ENCODE data around the gene LRRTM3. TPM values are rescaled to one million over a fixed set of nuclear protein-coding genes. Genes with fewer than 3 reads are reported as not detected.
A peak's percentile ranks its signal among the peaks of the same experiment; 100 is the strongest.

Gene LRRTM3
- total and polyA plus RNA-seq, 2 experiments from 2014 or later = 0.21 to 0.37 TPM

DNA sequence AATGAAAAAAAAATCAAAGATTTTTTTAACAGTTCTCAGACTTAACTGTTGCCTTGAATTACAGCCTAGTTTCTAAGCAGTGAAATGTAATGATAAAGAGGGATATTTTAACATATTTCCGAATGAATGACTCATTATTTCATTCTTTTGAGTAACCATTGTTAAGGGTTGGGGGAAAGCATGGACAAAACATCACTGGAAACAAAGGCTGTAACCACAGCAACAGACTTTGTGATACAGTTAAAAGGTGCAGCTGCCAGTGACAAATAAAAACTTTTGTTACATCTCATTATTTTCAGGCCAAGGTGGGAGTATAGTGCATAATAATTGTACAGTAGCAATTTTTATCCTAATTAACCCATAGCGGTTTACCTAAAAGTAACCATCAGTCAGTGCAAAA is 172.6 kb downstream of the LRRTM3 start:
- H3K9me2 ChIP-seq (ENCODE audit: insufficient read depth) = no peaks in the 10 kb centered on the region
- H3K4me3 Mint-ChIP-seq = no peak overlapping the region
- H3K4me2 ChIP-seq = peak overlapping the region; percentile 29
- peak; percentile 38; the same call in 1 of the 3 replicates for ATAC-seq
- TF ChIP-seq, protein P1, sequence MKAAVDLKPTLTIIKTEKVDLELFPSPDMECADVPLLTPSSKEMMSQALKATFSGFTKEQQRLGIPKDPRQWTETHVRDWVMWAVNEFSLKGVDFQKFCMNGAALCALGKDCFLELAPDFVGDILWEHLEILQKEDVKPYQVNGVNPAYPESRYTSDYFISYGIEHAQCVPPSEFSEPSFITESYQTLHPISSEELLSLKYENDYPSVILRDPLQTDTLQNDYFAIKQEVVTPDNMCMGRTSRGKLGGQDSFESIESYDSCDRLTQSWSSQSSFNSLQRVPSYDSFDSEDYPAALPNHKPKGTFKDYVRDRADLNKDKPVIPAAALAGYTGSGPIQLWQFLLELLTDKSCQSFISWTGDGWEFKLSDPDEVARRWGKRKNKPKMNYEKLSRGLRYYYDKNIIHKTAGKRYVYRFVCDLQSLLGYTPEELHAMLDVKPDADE (IDR thresholded peaks at IDR 0.05) = no peak
- TF ChIP-seq NANOG (IDR thresholded peaks at IDR 0.05; ENCODE audit: borderline replicate concordance) = no peak
- TF ChIP-seq, protein P2, sequence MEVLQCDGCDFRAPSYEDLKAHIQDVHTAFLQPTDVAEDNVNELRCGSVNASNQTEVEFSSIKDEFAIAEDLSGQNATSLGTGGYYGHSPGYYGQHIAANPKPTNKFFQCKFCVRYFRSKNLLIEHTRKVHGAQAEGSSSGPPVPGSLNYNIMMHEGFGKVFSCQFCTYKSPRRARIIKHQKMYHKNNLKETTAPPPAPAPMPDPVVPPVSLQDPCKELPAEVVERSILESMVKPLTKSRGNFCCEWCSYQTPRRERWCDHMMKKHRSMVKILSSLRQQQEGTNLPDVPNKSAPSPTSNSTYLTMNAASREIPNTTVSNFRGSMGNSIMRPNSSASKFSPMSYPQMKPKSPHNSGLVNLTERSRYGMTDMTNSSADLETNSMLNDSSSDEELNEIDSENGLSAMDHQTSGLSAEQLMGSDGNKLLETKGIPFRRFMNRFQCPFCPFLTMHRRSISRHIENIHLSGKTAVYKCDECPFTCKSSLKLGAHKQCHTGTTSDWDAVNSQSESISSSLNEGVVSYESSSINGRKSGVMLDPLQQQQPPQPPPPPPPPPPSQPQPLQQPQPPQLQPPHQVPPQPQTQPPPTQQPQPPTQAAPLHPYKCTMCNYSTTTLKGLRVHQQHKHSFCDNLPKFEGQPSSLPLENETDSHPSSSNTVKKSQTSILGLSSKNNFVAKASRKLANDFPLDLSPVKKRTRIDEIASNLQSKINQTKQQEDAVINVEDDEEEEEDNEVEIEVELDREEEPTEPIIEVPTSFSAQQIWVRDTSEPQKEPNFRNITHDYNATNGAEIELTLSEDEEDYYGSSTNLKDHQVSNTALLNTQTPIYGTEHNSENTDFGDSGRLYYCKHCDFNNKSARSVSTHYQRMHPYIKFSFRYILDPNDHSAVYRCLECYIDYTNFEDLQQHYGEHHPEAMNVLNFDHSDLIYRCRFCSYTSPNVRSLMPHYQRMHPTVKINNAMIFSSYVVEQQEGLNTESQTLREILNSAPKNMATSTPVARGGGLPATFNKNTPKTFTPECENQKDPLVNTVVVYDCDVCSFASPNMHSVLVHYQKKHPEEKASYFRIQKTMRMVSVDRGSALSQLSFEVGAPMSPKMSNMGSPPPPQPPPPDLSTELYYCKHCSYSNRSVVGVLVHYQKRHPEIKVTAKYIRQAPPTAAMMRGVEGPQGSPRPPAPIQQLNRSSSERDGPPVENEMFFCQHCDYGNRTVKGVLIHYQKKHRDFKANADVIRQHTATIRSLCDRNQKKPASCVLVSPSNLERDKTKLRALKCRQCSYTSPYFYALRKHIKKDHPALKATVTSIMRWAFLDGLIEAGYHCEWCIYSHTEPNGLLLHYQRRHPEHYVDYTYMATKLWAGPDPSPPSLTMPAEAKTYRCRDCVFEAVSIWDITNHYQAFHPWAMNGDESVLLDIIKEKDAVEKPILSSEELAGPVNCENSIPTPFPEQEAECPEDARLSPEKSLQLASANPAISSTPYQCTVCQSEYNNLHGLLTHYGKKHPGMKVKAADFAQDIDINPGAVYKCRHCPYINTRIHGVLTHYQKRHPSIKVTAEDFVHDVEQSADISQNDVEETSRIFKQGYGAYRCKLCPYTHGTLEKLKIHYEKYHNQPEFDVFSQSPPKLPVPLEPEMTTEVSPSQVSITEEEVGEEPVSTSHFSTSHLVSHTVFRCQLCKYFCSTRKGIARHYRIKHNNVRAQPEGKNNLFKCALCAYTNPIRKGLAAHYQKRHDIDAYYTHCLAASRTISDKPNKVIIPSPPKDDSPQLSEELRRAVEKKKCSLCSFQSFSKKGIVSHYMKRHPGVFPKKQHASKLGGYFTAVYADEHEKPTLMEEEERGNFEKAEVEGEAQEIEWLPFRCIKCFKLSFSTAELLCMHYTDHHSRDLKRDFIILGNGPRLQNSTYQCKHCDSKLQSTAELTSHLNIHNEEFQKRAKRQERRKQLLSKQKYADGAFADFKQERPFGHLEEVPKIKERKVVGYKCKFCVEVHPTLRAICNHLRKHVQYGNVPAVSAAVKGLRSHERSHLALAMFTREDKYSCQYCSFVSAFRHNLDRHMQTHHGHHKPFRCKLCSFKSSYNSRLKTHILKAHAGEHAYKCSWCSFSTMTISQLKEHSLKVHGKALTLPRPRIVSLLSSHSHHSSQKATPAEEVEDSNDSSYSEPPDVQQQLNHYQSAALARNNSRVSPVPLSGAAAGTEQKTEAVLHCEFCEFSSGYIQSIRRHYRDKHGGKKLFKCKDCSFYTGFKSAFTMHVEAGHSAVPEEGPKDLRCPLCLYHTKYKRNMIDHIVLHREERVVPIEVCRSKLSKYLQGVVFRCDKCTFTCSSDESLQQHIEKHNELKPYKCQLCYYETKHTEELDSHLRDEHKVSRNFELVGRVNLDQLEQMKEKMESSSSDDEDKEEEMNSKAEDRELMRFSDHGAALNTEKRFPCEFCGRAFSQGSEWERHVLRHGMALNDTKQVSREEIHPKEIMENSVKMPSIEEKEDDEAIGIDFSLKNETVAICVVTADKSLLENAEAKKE (CRISPR knock-in tag; IDR thresholded peaks at IDR 0.05) = no peak
- TF ChIP-seq STAT1 (IDR thresholded peaks at IDR 0.05; ENCODE audit: unreplicated experiment) = no peak
- no peak for TF ChIP-seq POLR2AphosphoS5 (IDR thresholded peaks at IDR 0.05; ENCODE audit: low read depth)
- TF ChIP-seq ZNF114 (CRISPR knock-in tag; IDR thresholded peaks at IDR 0.05) = no peak
- no peak for TF ChIP-seq ZNF331 (CRISPR knock-in tag; IDR thresholded peaks at IDR 0.05; ENCODE audit: low read depth)
- TF ChIP-seq CREB1 (CRISPR knock-in tag; IDR thresholded peaks at IDR 0.05; ENCODE audit: low read depth) = no peak
- H2AFZ ChIP-seq = no peak overlapping the region
- peaks cover 31% of the 10 kb centered on the region for H3K4me1 ChIP-seq (ENCODE audit: insufficient read depth)
- H3K27me3 ChIP-seq (ENCODE audit: insufficient read depth) = no peaks in the 10 kb centered on the region
- no peaks in the 10 kb centered on the region for H3K9me3 Mint-ChIP-seq
- no peaks in the 10 kb centered on the region for H3K36me3 ChIP-seq (ENCODE audit: insufficient read depth)
- H3K27ac ChIP-seq (ENCODE audit: low read depth) = no peak overlapping the region; the same call in 1 of the 2 replicates
- H3K4me1 Mint-ChIP-seq = peaks cover 20% of the 10 kb centered on the region
- no peaks in the 10 kb centered on the region for H3K27me3 Mint-ChIP-seq (ENCODE audit: insufficient read depth, low read depth, poor library complexity)
- H4K20me1 ChIP-seq (replicated peaks; ENCODE audit: insufficient read depth) = no peaks in the 10 kb centered on the region
- peak; percentile 65 for DNase-seq (ENCODE audit: low spot score)
- H3K36me3 Mint-ChIP-seq (ENCODE audit: low read depth) = no peaks in the 10 kb centered on the region
- 0 out of 2 replicates have a peak overlapping the region, but pooled peaks have one; percentile 13 for H3K4me3 ChIP-seq
- no peaks in the 10 kb centered on the region for H3F3A ChIP-seq (replicated peaks; ENCODE audit: low read depth)
- no peaks in the 10 kb centered on the region for H3K79me2 ChIP-seq (replicated peaks; ENCODE audit: insufficient read depth)
- H3K27ac Mint-ChIP-seq = peak overlapping the region; percentile 69; the same call in 1 of the 2 replicates
